Measurements from ENCODE around the gene RSPH6A. TPM values are rescaled to one million over a fixed set of nuclear protein-coding genes. Genes with fewer than 3 reads are reported as not detected.
A peak's percentile ranks its signal among the peaks of the same experiment; 100 is the strongest.

The RSPH6A gene
- total and polyA plus RNA-seq, 2 donors (not counting 1 experiment from before 2014, with no cell fraction given), result 0.17 TPM; not detected in 1

GRCh38 chr19:45863335-45863839, 48.3 kb upstream of the RSPH6A start:
- H3K9ac ChIP-seq (ENCODE audit: insufficient read depth, low read length), result no peak overlapping the region
- H3K36me3 ChIP-seq (ENCODE audit: control insufficient read depth, insufficient read depth, low read length), result peaks cover 3% of the 10 kb centered on the region
- H3K4me1 ChIP-seq (ENCODE audit: control insufficient read depth, extremely low read depth, insufficient read depth, low read length), result no peaks in the 10 kb centered on the region
- H4K20me1 ChIP-seq (ENCODE audit: control insufficient read depth, extremely low read depth, insufficient read depth, low read length), result no peaks in the 10 kb centered on the region
- peak overlapping the region; percentile 27 to 49 (median 38) for H3K4me3 ChIP-seq (replicated peaks in 1 of 4; ENCODE audit: control extremely low read depth in 1 of 4, insufficient read depth in 1 of 4, low read depth in 3 of 4, low read length in 4 of 4)
- peak overlapping the region; percentile 80 for H2AFZ ChIP-seq (ENCODE audit: low read length)
- peaks cover 35% of the 10 kb centered on the region for H3K27me3 ChIP-seq (ENCODE audit: control insufficient read depth, insufficient read depth, low read length)
- DNase-seq (ENCODE audit: low read depth in 2 of 2), result no peak
- H3K79me2 ChIP-seq (ENCODE audit: control insufficient read depth, insufficient read depth, low read length), result peaks cover 28% of the 10 kb centered on the region
- H3K27ac ChIP-seq (ENCODE audit: insufficient read depth, low read length), result no peak overlapping the region
- no peak for TF ChIP-seq EZH2 (IDR thresholded peaks at IDR 0.05; ENCODE audit: low read length, missing control alignments)
- TF ChIP-seq, protein P1, sequence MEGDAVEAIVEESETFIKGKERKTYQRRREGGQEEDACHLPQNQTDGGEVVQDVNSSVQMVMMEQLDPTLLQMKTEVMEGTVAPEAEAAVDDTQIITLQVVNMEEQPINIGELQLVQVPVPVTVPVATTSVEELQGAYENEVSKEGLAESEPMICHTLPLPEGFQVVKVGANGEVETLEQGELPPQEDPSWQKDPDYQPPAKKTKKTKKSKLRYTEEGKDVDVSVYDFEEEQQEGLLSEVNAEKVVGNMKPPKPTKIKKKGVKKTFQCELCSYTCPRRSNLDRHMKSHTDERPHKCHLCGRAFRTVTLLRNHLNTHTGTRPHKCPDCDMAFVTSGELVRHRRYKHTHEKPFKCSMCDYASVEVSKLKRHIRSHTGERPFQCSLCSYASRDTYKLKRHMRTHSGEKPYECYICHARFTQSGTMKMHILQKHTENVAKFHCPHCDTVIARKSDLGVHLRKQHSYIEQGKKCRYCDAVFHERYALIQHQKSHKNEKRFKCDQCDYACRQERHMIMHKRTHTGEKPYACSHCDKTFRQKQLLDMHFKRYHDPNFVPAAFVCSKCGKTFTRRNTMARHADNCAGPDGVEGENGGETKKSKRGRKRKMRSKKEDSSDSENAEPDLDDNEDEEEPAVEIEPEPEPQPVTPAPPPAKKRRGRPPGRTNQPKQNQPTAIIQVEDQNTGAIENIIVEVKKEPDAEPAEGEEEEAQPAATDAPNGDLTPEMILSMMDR (conservative IDR thresholded peaks at IDR 0.05 in 1 of 2, IDR thresholded peaks at IDR 0.05 in 1 of 2; ENCODE audit: low read depth in 1 of 2, low read length in 2 of 2), result no peak
- peak overlapping the region; percentile 75 for H3K4me2 ChIP-seq (ENCODE audit: extremely low read depth, insufficient read depth, low read length)
- H3K9me3 ChIP-seq (ENCODE audit: control insufficient read depth, insufficient read depth, low read depth, low read length), result no peaks in the 10 kb centered on the region

GRCh38 chr19:45862564-45863334, 47.6 kb upstream of the RSPH6A start, which contains the start of gene SYMPK:
SYMPK (minus strand) TSS chr19:45863147; CDS start chr19:45854495, 8,652 bp downstream.
- TF ChIP-seq, protein P1 (conservative IDR thresholded peaks at IDR 0.05 in 1 of 2, IDR thresholded peaks at IDR 0.05 in 1 of 2; ENCODE audit: low read depth in 1 of 2, low read length in 2 of 2), result no peak
- TF ChIP-seq EZH2 (IDR thresholded peaks at IDR 0.05; ENCODE audit: low read length, missing control alignments), result no peak
- Histone ChIP-seq H3K27ac (ENCODE audit: insufficient read depth, low read length) (peak within 1 kb of the TSS; percentile 88), H3K4me3 (replicated peaks in 1 of 4; ENCODE audit: control extremely low read depth in 1 of 4, insufficient read depth in 1 of 4, low read depth in 3 of 4, low read length in 4 of 4) (peak within 1 kb of the TSS; percentile 81 to 97 (median 92)), H2AFZ (ENCODE audit: low read length) (peak within 1 kb of the TSS; percentile 80), H3K4me2 (ENCODE audit: extremely low read depth, insufficient read depth, low read length) (peak within 1 kb of the TSS; percentile 94), H3K9ac (ENCODE audit: insufficient read depth, low read length) (peak within 1 kb of the TSS; percentile 86), H3K27me3 (ENCODE audit: control insufficient read depth, insufficient read depth, low read length) (peaks cover 30% of the 10 kb centered on the region), H3K79me2 (ENCODE audit: control insufficient read depth, insufficient read depth, low read length) (peaks cover 32% of the 10 kb centered on the region), H4K20me1 (ENCODE audit: control insufficient read depth, extremely low read depth, insufficient read depth, low read length) (no peaks in the 10 kb centered on the region), H3K9me3 (ENCODE audit: control insufficient read depth, insufficient read depth, low read depth, low read length) (no peaks in the 10 kb centered on the region), H3K4me1 (ENCODE audit: control insufficient read depth, extremely low read depth, insufficient read depth, low read length) (no peaks in the 10 kb centered on the region), H3K36me3 (ENCODE audit: control insufficient read depth, insufficient read depth, low read length) (peaks cover 7% of the 10 kb centered on the region)
- peak; percentile 97 to 98 for DNase-seq (ENCODE audit: low read depth in 2 of 2)

- Histone ChIP-seq H3K4me2 (ENCODE audit: extremely low read depth, insufficient read depth, low read length) (peak overlapping the region; percentile 94), H2AFZ (ENCODE audit: low read length) (peak overlapping the region; percentile 51), H3K79me2 (ENCODE audit: control insufficient read depth, insufficient read depth, low read length) (peaks cover 32% of the 10 kb centered on the region), H3K9me3 (ENCODE audit: control insufficient read depth, insufficient read depth, low read depth, low read length) (no peaks in the 10 kb centered on the region), H3K36me3 (ENCODE audit: control insufficient read depth, insufficient read depth, low read length) (peaks cover 7% of the 10 kb centered on the region), H3K4me3 (replicated peaks in 1 of 4; ENCODE audit: control extremely low read depth in 1 of 4, insufficient read depth in 1 of 4, low read depth in 3 of 4, low read length in 4 of 4) (peak overlapping the region; percentile 81 to 97 (median 92)), H3K27ac (ENCODE audit: insufficient read depth, low read length) (peak overlapping the region; percentile 88), H3K27me3 (ENCODE audit: control insufficient read depth, insufficient read depth, low read length) (peaks cover 30% of the 10 kb centered on the region), H3K9ac (ENCODE audit: insufficient read depth, low read length) (peak overlapping the region; percentile 86), H3K4me1 (ENCODE audit: control insufficient read depth, extremely low read depth, insufficient read depth, low read length) (no peaks in the 10 kb centered on the region), H4K20me1 (ENCODE audit: control insufficient read depth, extremely low read depth, insufficient read depth, low read length) (no peaks in the 10 kb centered on the region)
- TF ChIP-seq EZH2 (IDR thresholded peaks at IDR 0.05; ENCODE audit: low read length, missing control alignments), result no peak
- TF ChIP-seq, protein P1 (conservative IDR thresholded peaks at IDR 0.05 in 1 of 2, IDR thresholded peaks at IDR 0.05 in 1 of 2; ENCODE audit: low read depth in 1 of 2, low read length in 2 of 2), result no peak
- no peak for DNase-seq (ENCODE audit: low read depth in 2 of 2)
Measured at GRCh38 chr19:45862271-45862563, 47.1 kb upstream of the RSPH6A start.

All from fibroblast of lung (primary cell).